GM19239 (cell line): ENCODE measurements around the gene CRACR2B.

Experiments used
- DNase-seq: peaks from one replicate; pipeline ENCODE4 v3.0.0; 2011; ENCODE audit warnings: low spot score; ENCODE audit not compliant: insufficient read length
- FAIRE-seq: peaks from 2 replicates; lab custom pipeline; 2011; peaks lifted over from hg19 to GRCh38; lab: Jason Lieb, UNC

Gene CRACR2B

DNA sequence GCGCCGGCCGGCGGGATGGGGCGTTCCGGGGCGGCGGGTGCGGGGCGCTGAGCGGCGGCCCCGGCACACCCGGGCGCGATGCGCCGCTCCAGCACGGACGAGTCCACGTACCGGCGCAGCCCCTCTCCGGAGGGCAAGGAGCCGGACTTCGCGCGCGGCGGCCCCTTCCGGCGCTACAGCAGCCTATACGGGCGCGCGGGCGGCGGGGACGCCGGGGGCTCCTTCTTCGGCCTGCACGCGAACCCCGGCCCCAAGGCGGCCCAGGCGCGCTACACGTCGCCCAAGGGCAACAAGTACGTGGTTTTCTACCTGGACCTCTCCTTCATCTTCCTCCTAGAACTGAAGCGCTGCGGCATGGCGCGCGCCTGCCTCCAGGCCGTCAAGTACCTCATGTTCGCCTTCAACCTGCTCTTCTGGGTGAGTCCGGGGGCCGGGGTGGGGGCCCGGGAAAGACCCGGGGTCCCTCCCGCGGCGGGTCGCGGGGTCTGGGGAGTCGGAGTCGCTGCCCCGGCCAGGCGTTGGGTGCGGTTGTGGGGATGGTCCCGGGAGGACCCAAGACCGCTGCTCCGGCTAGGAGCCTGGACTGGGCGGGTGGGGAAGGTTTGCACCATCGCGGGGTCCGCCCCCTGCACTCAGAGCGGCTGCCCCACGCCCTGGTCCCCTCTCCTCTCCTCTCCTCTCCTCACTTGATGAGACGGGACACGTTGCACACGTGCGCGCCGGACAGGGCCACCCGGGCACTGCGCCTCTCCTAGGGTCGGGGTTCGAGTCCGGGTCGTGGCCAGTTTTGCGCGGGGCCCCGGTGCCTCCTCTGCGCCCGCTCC, 22.4 kb downstream of the CRACR2B start:
- FAIRE-seq (no peak), DNase-seq (no peak)

DNA sequence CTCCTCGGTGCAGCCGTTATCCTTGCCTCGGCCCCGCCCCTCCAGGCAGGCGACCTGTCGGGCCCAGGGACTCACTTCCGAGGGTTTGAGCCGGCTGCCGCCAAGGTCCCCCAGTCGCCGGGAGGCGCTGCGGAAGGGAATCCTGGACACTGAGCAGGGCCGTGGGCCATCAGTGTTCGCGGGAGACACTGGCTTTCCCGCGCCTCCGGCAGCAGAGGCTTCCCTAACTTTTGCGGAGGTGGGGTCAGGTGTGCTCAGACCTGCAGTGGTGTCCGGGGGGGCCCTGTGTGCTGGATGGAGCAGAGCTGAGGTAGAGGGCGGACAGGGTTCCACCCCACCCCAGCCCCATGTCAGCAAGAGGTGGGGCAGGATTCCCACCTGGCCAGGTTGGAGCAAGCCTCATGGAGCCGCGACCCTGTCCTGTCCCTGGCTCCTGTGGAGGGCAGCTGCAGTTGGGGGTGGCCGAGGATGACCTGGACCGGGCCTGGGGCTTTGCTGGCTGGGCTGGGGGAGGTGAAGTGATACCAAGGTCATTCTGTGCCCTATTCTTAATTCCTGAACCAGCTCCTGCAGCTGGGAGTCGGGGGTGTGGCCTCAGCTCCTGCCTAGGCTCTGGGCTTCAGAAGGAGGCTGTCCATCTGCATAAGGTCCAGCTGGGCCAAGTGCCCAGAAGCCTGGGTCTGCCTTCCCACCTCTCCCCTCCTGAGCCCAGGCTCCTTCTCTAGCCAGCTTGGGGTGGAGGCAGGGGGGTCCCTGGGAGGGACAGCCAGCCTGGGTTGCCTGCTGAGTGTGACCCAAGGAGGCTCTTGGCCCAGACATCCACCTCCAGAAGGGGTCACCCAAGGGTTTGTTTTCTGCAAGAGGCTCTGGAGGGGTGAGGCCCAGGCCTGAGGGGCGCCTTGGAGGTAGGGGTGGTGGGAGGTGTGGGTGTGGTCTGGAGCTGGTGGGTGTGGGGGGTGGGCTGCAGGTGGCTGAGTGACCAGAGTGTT, 23.4 kb downstream of the CRACR2B start:
- peak; percentile 72 for DNase-seq
- FAIRE-seq: no peak

DNA sequence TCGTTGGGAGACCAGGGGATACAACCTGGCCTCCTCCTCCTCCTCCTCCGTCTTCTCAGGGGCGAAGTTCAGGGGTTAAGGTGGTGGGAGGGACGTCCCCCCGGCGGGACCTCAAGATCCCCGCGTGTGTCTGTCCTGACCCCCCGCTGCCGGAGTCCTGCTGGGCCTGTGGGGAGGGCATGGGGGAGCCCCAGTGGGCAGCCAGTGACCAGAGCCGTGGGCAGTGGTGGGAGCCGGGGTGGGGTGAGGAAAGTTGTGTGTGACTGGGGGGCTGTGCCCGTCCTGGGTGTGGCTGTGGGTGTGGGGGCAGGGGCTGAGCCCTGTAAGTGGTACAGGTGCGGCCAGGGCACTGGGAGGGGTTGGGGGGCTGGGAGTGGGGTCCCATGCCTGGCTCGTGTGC, 25.0 kb downstream of the CRACR2B start:
- FAIRE-seq (no peak), DNase-seq (no peak)

DNA sequence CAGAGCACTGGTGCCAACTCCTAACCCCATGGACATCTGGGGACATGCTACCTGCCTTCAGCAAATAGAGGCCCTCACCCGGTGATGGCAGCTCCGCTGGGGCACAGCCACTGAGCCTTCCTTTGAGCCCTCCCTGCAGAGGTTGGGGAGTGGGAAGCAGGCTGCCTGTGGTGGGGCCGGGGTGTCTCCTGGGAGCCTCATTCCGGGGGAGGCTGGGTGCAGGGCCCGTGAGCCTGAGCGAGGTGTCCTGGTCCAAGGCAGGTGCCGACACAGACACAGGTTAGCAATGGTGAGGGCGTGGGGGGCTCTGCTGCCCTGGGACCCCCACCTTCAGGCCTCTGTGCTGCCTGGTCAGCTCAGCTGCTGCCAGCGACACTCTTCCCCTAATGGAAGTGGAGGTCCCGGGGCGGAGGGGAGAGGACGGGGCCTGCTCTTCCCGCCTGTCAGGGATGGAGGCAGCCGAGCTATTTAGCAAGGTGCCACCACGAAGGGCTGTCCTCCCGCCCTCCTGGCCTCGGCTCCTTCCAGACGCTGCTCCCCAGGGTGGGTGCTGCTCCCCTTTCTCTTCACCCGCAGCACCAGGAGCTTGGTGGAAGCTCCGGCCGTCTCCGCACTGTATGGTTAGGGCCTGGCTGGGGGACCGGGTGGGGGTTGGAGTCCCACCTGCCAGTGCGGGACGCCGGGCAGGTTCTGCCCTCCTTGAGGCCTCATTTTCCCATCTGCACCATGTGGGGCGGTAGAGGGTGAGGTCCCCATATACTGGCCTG, 26.1 kb downstream of the CRACR2B start:
- FAIRE-seq (no peak), DNase-seq (no peak)

DNA sequence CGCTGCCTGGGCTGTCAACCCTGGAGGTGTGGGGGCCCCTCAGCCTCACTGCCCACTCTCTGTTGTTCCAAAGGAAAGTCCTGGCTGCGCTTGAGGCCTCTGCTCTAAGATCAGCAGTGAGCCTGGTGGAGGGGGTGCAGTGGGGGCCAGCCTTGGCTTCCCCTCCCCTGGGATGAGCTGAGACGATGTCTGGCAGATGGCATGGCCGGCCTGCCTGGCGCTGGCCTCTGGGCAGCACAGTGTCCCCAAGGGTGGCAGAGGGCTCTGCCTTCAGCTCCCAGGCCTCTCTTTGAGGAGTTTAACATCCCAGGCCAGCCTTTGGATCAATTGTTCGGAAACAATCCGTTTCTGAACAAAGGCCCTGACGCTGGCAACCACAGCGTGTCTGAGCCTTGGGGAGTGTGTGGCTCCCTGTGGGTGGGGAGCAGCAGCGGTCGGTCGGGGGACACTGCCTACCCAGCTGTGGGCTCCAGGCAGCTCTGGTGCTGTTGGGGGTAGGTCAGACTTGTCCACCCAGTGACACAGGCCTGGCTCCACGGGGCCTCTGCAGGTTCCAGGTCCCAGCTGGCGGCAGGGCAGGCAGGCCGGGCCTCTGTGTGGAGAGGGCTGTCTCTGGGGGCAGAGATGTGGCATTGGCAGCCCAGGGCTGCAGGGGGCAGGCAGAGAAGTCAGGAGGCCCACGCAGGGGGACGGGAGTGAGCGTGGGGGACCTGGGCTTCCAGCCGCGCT, 27.0 kb downstream of the CRACR2B start:
- FAIRE-seq (no peak), DNase-seq (no peak)

DNA sequence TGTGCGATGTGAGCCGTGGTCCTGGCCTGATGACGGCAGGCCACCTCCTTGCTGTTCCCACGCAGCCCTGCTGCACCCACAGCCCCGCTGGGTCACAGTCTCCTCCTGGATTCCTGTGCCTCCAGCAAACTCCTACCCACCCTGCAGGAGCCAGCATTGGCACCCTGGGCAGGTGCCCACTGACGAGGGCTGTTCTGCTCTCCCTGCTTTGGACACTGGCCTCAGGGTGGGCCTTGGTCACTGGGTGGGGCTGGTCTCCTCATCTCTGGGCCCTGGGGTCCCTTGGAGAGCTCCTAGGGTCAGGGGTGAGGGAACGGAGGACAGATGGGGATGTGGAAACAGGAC, 27.6 kb downstream of the CRACR2B start:
- DNase-seq (no peak), FAIRE-seq (no peak)

DNA sequence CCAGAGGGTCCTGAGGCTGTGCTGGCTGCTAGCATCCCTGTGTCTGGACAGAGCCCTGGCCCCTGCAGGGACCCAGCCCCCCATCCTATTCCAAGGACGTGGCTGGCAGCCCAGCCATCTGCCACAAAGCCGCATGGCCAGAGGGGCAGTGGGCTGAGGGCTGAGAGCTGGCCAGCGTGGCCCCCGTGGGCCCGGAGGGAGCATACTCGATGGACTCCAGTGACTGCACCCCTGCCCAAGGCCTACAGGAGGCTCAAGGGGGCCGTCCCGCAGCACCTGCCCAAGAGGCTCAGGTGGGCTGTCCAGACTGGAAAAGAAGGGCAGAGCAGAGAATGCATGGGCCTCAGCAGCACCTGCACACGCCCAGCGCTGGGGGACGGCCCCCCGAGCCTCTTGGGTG, 28.1 kb downstream of the CRACR2B start:
- FAIRE-seq (no peak), DNase-seq (no peak)

DNA sequence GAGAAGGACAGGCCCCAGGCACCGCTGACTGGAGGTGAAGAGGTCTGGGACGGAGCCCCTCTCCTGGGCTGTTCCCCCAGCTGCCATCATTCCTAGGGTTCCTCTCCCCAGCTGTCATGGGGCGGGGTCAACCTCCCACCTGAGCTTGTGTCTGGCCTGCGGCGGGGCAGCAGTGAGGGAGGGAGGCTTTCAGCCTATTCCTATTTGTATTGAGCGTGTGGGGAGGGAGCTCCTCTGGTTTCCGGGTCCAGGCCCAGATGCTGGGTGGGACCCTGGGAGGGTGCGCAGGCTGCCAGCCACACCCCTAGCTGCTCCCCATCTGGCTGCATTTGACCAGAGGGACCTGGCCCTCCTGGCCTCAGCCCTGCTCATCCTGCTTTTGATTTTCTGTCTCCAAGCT, 28.7 kb downstream of the CRACR2B start:
- DNase-seq (no peak), FAIRE-seq (no peak)

DNA sequence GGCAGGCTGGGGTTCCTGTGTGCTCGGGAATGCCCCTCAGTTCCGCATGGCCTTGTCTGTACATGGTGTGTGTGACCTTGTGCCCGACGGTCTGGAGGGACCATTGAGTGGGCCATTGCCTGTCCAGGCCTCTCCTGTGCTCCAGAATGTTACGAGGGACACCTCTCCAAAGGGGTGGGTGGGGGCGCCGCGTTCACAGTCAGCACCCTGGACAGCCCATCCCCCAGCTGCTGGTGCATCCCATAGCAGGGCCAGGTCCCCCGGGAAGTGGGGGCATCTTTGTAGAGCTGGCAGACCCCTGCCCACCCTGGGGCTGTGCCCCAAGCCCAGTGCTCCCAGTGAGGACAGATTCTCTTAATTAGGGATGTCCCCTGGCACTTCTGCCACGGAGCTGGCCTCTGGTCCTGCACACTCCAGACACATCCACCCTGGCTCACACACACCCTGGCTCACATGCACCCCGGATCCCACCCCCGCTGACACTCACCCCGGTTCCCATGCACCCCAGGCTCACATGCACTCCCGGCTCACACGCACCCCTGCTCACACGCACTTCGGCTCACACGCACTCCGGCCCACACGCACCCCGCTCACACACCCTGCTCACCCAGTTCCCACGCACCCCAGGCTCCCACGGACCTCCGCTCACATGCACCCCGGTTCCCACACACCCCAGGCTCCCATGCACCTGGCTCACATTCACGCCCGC, 30.5 kb downstream of the CRACR2B start:
- FAIRE-seq: no peak
- DNase-seq: no peak

DNA sequence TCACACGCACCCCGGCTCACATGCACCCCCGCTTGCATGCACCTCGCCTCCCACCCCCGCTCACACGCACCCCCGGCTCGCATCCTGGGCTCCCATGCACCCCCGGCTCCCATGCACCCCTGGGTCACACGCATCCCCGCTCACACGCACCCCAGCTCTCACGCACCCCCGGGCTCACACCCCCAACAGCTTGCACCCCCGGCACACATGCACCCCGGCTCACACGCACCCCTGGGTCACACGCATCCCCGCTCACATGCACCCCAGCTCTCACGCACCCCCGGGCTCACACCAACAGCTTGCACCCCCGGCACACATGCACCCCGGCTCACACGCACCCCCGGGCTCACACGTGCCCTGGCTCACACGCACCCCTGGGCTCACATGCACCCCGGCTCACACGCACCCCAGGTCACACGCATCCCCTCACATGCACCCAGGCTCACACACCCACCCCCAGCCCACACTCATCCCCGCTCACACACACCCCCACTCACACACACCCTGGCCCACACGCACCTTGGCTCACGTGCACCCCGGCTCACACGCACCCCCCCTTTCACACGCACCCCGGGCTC, 31.1 kb downstream of the CRACR2B start:
- FAIRE-seq (no peak), DNase-seq (no peak)

DNA sequence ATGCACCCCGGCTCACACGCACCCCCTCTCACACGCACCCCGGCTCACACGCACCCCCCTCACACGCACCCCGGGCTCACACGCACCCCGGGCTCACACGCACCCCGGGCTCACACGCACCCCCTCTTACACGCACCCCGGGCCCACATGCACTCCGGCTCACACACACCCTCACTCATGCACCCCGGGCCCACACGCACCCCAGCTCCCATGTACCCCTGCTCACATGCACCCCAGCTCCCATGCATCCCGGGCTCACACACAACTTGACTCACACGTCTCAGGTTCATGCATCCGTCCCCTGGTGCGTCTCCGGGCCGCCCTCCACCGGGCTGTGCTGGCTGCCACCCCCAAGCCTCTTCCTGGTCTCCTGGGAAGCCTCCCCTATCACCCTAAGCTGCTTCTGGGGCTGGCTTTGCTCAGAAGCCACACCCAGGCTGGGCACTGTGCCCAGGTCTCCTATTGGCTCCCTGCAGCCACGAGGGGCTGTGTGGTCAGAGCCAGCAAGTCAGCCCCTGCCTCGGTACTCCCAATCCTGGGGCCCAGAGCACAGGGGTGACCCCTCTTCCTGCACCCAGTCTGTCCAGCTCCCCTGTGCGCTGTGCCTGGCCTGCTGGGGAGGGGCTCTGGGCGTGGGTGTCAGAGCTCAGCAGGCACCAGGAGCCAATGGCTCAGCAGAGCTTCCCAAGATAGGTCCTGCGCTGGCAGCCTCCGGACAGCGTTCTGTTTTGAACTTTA, 31.8 kb downstream of the CRACR2B start:
- DNase-seq: no peak
- no peak for FAIRE-seq

DNA sequence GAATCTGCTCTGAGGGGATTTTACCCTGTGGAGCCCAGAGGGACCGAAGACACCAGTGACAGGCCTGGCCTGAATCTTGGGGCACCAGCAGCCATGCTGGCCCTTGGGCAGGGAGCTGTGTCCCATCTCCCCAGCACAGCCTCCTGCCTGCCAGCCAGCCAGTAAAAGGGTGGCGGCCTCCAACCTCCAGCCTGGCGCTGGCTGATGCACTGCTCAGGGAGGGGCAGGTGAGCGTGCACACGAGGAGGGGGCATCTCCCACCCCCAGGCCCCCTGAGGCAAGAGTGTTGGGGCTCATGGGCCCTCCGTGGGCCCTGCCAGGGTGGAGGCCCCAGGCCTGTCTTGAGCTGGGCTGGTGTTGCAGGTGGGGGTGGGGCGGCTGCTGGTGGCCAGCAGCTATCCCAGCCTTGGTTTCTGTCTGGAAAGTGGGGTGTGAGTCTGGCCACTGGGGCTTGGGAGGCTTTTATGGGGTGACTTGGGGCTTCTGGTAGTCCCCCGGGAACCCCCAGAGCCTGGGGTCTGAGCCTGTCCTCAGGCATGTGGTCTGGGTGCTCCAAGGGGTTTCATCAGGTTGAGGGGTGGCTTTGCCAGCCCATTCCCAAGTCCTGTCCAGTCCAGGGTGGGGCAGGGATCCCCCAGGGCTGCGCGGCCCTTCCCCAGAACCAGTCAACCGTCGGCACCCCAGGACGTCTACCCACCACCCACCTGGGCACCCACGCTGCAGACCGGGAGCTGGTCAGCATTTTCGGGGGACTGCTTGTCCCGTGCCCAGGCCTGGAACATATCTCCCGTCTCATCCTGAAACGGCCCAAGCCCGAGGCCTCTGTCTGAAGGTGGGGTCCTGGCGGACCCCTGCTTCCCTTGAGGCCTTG, 32.8 kb downstream of the CRACR2B start:
- FAIRE-seq (no peak), DNase-seq (no peak)

DNA sequence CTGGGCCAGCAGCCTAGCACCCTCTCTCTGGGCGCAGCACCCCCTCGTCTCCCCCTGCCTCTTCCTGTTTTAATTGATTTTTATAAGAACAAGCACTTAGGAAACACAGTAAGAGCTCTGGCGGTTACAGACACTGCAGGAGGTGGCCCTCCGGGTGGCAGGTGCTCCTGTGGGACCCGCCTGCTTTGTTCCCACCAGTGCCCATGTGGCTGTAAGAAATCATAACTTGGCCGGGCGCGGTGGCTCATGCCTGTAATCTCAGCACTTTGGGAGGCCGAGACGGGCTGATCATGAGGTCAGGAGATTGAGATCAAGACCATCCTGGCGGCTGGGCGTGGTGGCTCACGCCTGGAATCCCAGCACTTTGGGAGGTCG, 33.4 kb downstream of the CRACR2B start:
- FAIRE-seq (no peak), DNase-seq (no peak)

DNA sequence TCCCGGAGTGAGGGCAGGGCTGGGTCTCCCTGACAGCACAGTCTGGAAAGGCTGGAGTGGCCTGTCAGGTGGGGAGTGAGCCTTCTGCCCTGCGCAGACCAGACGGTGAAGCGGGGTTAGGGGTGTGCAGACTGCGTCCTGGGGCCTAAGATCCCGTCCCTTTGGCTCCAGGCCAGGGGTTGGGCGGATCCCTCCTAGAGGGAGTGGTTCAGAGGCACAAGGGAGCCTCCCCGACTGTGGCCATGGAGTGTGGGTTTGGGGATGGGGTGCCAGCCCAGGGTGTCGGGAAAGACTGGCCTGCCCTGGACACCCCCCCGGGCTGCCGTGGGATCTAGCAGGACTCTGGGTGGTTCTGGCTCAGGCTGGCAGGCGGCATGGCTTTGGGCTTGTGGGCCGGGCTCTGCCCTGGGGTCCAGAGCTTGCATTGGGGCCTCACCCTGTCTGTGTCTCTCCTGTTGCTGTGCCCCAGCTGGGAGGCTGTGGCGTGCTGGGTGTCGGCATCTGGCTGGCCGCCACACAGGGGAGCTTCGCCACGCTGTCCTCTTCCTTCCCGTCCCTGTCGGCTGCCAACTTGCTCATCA, 34.5 kb downstream of the CRACR2B start:
- FAIRE-seq: no peak
- DNase-seq: no peak

DNA sequence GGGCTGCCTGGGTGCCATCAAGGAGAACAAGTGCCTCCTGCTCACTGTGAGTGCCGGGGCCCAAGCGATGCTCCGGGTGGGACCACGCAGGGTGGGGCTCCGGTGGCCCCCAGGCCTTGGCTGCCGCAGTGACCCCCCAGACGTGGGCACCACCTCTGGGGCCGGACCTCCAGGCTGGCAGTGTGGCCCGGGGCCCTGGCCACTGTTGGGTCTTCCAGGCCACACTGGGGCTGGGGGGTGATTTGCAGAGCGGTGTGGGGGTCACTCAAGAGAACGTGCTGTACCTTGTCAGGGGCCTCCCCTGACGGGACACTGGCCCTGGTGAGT, 34.9 kb downstream of the CRACR2B start:
- FAIRE-seq (no peak), DNase-seq (no peak)

DNA sequence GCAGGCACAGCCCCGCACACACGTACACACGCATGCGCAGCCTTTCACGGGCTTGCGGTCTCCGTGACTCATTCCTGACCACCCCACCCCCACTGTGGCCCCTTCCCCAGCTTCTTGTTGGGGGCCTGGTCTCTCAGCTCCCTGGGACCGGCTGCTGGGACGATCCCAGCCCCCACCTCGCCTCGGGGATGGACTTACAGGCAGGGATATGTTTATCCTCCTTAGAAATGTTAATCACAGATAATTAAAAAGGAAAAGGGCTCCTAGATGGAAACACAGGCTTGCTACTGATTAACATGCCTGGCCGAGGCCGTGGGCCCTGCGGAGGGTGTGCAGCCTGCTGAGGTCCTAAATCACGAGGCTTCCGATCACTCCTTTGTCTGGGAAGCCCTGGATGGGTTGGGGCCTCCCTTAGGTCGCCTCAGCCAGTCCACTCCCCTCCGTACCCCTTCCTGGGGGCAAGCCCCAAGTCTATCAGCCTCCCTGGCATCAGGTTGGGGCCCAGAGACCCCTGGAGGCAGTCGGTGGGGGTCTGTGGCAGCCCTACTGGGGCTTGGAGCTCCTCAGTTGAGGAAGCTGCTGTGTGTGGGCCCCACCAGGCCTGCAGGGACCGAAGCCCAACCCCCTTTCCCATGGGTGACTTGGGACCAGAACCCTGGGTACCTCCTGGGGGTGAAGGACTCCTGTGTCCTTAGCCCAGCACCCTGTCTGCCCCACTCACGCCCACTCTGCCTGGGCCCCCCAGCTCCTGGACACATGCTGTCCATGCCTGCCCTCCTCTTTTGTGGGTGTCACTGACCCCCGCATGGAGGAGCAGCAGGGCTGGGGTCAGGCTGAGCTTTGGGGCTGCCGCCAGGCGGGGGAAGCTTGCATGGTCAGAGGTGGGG, 35.5 kb downstream of the CRACR2B start:
- DNase-seq: no peak

More for the DNA sequence above, 35.5 kb downstream of the CRACR2B start:
- FAIRE-seq: no peak
